Neural cell (in vitro differentiated cells): Measurements from ENCODE around the gene CDH4. TPM values are rescaled to one million over a fixed set of nuclear protein-coding genes. Genes with fewer than 3 reads are reported as not detected.

Source experiments
- H2AFZ ChIP-seq: fragments of 200-600, 300-800 bp; sonication (generic), shearing (Covaris generic); 2 replicates; pipeline ENCODE4 v1.6.0; 2014; ENCODE audit warnings: low read depth, mild to moderate bottlenecking, antibody characterized with exemption, low read length, moderate library complexity
- H3F3A ChIP-seq: fragments of 200-600 bp; shearing (Covaris generic); 2 replicates; pipeline ENCODE4 v1.6.1; 2016; ENCODE audit warnings: mild to moderate bottlenecking, moderate library complexity, mixed read lengths, antibody characterized with exemption, low read length; ENCODE audit not compliant: insufficient read depth, poor library complexity, severe bottlenecking
- H3K27ac ChIP-seq: fragments of 200-600, 300-800 bp; sonication (generic), shearing (Covaris generic); 2 replicates; pipeline ENCODE4 v1.5.1; 2014; ENCODE audit warnings: mild to moderate bottlenecking, low read length, moderate library complexity
- H3K27me3 ChIP-seq: fragments of 300-800, 200-600 bp; sonication (generic), shearing (Covaris generic); 2 replicates; pipeline ENCODE4 v1.6.0; 2014; ENCODE audit warnings: mild to moderate bottlenecking, low read depth, low read length, moderate library complexity; ENCODE audit not compliant: insufficient read depth
- H3K36me3 ChIP-seq: fragments of 300-800, 200-600 bp; sonication (generic), shearing (Covaris generic); 2 replicates; pipeline ENCODE4 v1.5.1; 2014; ENCODE audit warnings: mild to moderate bottlenecking, antibody characterized with exemption, low read length, moderate library complexity; ENCODE audit not compliant: insufficient read depth
- H3K4me2 ChIP-seq: fragments of 300-800, 200-600 bp; sonication (generic), shearing (Covaris generic); 2 replicates; pipeline ENCODE4 v1.6.0; 2014; ENCODE audit warnings: mild to moderate bottlenecking, low read length
- H3K4me3 ChIP-seq: fragments of 300-800, 200-600 bp; sonication (generic), shearing (Covaris generic); 2 replicates; pipeline ENCODE4 v1.5.1; 2014; ENCODE audit warnings: mild to moderate bottlenecking, low read length, moderate library complexity
- H3K79me2 ChIP-seq: fragments of 200-600 bp; shearing (Covaris generic); replicated peaks from 2 replicates; pipeline ENCODE4 v1.6.0; 2014; ENCODE audit warnings: mild to moderate bottlenecking, low read length, moderate library complexity; ENCODE audit not compliant: insufficient read depth
- H3K9ac ChIP-seq: fragments of 300-800, 200-600 bp; sonication (generic), shearing (Covaris generic); 2 replicates; pipeline ENCODE4 v1.6.1; 2016; ENCODE audit warnings: mild to moderate bottlenecking, low read length, mixed read lengths
- H3K9me2 ChIP-seq: fragments of 200-600 bp; shearing (Covaris generic); 2 replicates; pipeline ENCODE4 v1.6.1; 2016; ENCODE audit warnings: mild to moderate bottlenecking, low read length, mixed read lengths; ENCODE audit not compliant: insufficient read depth
- H3K9me3 ChIP-seq: fragments of 200-600, 300-800 bp; sonication (generic), shearing (Covaris generic); 2 replicates; pipeline ENCODE4 v1.6.1; 2016; ENCODE audit warnings: mild to moderate bottlenecking, mixed run types, low read length, moderate library complexity, mixed read lengths
- H4K20me1 ChIP-seq: fragments of 200-600 bp; shearing (Covaris generic); 2 replicates; pipeline ENCODE4 v1.6.1; 2016; ENCODE audit warnings: mild to moderate bottlenecking, mixed run types; ENCODE audit not compliant: insufficient read depth
- EP300 ChIP-seq: fragments of 450-650 bp; conservative IDR thresholded peaks from 2 replicates; pipeline ENCODE4 v1.6.1; 2014; ENCODE audit warnings: antibody characterized with exemption, mild to moderate bottlenecking, moderate library complexity; ENCODE audit not compliant: poor library complexity, severe bottlenecking
- EZH2 ChIP-seq: fragments of 200-600, 300-800 bp; shearing (Covaris generic), sonication (generic); IDR thresholded peaks from 2 replicates; pipeline ENCODE4 v1.6.1; 2014; ENCODE audit warnings: antibody characterized with exemption, low read length, borderline replicate concordance, mild to moderate bottlenecking; ENCODE audit not compliant: insufficient read depth, poor library complexity, severe bottlenecking
- MXI1 ChIP-seq: fragments of 450-650 bp; conservative IDR thresholded peaks from 2 replicates; pipeline ENCODE4 v1.6.1; 2014; ENCODE audit warnings: antibody characterized with exemption, mild to moderate bottlenecking; ENCODE audit not compliant: poor library complexity, severe bottlenecking
- POLR2AphosphoS5 ChIP-seq: IDR thresholded peaks from 2 replicates; pipeline ENCODE4 v1.6.1; 2012
- RAD21 ChIP-seq: fragments of 450-650 bp; conservative IDR thresholded peaks from 2 replicates; pipeline ENCODE4 v1.6.1; 2014; ENCODE audit warnings: antibody characterized with exemption, mild to moderate bottlenecking, moderate library complexity
- SMC3 ChIP-seq: fragments of 450-650 bp; conservative IDR thresholded peaks from 2 replicates; pipeline ENCODE4 v1.6.1; 2014; ENCODE audit warnings: antibody characterized with exemption, mild to moderate bottlenecking, moderate library complexity; ENCODE audit not compliant: poor library complexity
- TAF1 ChIP-seq: IDR thresholded peaks from 2 replicates; pipeline ENCODE4 v1.6.1; 2012; ENCODE audit warnings: low read depth
- polyA plus RNA-seq: library from polyadenylated mRNA; depleted of rRNA; stranded (reverse); fragments of >200 nt; gene quantifications from 2 replicates; pipeline ENCODE4 v1.2.3, GENCODE V29; 2014
- TF ChIP-seq, protein P1 (sequence below): fragments of 450-650 bp; IDR thresholded peaks from 2 replicates; pipeline ENCODE4 v1.5.1; 2014; ENCODE audit warnings: antibody characterized with exemption, mild to moderate bottlenecking, moderate library complexity; ENCODE audit not compliant: poor library complexity, severe bottlenecking
- TF ChIP-seq, protein P2 (sequence below): IDR thresholded peaks from 2 replicates; pipeline ENCODE4 v1.6.1; 2012; ENCODE audit warnings: borderline replicate concordance

The CDH4 gene
- polyA plus RNA-seq, 1 donor from 2014 or later = 24.6 TPM

DNA sequence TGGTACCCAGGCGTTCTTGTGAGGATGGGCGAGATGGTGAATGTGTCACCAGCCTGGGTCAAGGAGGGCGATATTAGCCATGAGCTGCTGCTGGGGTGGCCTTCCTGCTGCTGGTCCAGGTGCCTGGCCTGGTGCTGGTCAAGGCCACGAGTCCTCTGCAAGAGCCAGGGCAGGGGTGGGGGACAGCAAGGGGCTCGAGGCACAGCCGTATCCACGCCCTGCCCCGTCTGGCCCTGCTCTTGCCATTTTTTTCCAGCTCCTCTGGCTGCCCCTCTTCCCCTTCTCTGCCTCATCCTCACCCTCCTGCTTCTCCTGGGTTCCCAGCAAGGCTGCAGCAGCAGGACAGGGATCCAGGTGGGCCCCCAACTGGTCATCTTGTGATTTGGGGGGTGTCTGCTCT, 51.2 kb downstream of the CDH4 start:
- Histone ChIP-seq H3K9me2 (no peaks in the 10 kb centered on the region), H3K9me3 (no peaks in the 10 kb centered on the region), H3F3A (no peaks in the 10 kb centered on the region), H3K79me2 (no peaks in the 10 kb centered on the region), H3K4me2 (no peak overlapping the region), H3K27me3 (no peaks in the 10 kb centered on the region), H3K9ac (no peak overlapping the region), H4K20me1 (no peaks in the 10 kb centered on the region), H3K36me3 (no peaks in the 10 kb centered on the region), H3K27ac (no peak overlapping the region), H3K4me3 (no peak overlapping the region), H2AFZ (no peak overlapping the region)
- TF ChIP-seq TAF1 (no peak), MXI1 (no peak), EZH2 (no peak)
- TF ChIP-seq, protein P1, sequence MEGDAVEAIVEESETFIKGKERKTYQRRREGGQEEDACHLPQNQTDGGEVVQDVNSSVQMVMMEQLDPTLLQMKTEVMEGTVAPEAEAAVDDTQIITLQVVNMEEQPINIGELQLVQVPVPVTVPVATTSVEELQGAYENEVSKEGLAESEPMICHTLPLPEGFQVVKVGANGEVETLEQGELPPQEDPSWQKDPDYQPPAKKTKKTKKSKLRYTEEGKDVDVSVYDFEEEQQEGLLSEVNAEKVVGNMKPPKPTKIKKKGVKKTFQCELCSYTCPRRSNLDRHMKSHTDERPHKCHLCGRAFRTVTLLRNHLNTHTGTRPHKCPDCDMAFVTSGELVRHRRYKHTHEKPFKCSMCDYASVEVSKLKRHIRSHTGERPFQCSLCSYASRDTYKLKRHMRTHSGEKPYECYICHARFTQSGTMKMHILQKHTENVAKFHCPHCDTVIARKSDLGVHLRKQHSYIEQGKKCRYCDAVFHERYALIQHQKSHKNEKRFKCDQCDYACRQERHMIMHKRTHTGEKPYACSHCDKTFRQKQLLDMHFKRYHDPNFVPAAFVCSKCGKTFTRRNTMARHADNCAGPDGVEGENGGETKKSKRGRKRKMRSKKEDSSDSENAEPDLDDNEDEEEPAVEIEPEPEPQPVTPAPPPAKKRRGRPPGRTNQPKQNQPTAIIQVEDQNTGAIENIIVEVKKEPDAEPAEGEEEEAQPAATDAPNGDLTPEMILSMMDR = no peak
- TF ChIP-seq, protein P2, sequence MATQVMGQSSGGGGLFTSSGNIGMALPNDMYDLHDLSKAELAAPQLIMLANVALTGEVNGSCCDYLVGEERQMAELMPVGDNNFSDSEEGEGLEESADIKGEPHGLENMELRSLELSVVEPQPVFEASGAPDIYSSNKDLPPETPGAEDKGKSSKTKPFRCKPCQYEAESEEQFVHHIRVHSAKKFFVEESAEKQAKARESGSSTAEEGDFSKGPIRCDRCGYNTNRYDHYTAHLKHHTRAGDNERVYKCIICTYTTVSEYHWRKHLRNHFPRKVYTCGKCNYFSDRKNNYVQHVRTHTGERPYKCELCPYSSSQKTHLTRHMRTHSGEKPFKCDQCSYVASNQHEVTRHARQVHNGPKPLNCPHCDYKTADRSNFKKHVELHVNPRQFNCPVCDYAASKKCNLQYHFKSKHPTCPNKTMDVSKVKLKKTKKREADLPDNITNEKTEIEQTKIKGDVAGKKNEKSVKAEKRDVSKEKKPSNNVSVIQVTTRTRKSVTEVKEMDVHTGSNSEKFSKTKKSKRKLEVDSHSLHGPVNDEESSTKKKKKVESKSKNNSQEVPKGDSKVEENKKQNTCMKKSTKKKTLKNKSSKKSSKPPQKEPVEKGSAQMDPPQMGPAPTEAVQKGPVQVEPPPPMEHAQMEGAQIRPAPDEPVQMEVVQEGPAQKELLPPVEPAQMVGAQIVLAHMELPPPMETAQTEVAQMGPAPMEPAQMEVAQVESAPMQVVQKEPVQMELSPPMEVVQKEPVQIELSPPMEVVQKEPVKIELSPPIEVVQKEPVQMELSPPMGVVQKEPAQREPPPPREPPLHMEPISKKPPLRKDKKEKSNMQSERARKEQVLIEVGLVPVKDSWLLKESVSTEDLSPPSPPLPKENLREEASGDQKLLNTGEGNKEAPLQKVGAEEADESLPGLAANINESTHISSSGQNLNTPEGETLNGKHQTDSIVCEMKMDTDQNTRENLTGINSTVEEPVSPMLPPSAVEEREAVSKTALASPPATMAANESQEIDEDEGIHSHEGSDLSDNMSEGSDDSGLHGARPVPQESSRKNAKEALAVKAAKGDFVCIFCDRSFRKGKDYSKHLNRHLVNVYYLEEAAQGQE = no peak

DNA sequence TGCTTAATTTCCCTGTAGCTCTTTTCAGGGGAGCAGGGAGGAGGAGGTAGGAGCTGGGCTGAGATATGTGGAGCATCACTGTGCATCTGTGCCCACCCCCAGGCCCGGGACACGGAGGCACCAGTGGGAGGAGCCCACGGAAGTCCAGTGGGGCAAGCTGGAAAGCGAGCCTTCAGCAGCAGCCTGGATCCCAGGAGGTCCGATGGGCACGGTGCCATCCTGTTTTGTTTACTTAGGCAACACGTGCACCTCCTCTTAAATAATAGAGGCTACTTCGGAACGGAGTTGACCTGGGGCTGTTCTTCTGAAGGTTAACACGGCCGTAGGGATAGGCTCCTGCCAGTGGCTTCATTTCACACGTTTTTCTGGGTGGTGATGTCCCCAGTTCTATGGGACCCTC, 51.6 kb downstream of the CDH4 start:
- no peaks in the 10 kb centered on the region for H3K27me3 ChIP-seq
- no peak overlapping the region for H3K9ac ChIP-seq
- TF ChIP-seq SMC3 (no peak), RAD21 (no peak), TAF1 (no peak), POLR2AphosphoS5 (no peak), MXI1 (no peak), EP300 (no peak), EZH2 (no peak)
- TF ChIP-seq, protein P2 = no peak
- TF ChIP-seq, protein P1 = no peak
- H3K27ac ChIP-seq = no peak overlapping the region
- H3K79me2 ChIP-seq = no peaks in the 10 kb centered on the region
- H3K9me3 ChIP-seq = no peaks in the 10 kb centered on the region
- H2AFZ ChIP-seq = no peak overlapping the region
- H3K4me3 ChIP-seq = no peak overlapping the region
- no peaks in the 10 kb centered on the region for H3K36me3 ChIP-seq
- H4K20me1 ChIP-seq = no peaks in the 10 kb centered on the region
- no peak overlapping the region for H3K4me2 ChIP-seq
- no peaks in the 10 kb centered on the region for H3K9me2 ChIP-seq
- no peaks in the 10 kb centered on the region for H3F3A ChIP-seq
